Vagina (tissue), 2 donors: ENCODE results near the gene INS.

ENCODE experiments used
- POLR2AphosphoS5 ChIP-seq, 2 donors: sonication (generic); formaldehyde crosslinking; IDR thresholded peaks; one replicate each; pipeline ENCODE4 v1.9.0; 2017; ENCODE audit warnings: antibody characterized with exemption in 2 of 2, mild to moderate bottlenecking in 2 of 2, low read depth in 1 of 2; ENCODE audit not compliant: insufficient read depth in 1 of 2
- TF ChIP-seq, protein P1 (sequence below), 3 experiments: fragments of 450-650 bp in 2 of 3; fragments of 200-600 bp in 1 of 3; sonication (generic) in 1 of 3; IDR thresholded peaks; one replicate each; pipeline ENCODE4 v1.5.1; 2017 to 2019; ENCODE audit warnings: antibody characterized with exemption in 3 of 3, mild to moderate bottlenecking in 2 of 3, moderate library complexity in 2 of 3

DNA sequence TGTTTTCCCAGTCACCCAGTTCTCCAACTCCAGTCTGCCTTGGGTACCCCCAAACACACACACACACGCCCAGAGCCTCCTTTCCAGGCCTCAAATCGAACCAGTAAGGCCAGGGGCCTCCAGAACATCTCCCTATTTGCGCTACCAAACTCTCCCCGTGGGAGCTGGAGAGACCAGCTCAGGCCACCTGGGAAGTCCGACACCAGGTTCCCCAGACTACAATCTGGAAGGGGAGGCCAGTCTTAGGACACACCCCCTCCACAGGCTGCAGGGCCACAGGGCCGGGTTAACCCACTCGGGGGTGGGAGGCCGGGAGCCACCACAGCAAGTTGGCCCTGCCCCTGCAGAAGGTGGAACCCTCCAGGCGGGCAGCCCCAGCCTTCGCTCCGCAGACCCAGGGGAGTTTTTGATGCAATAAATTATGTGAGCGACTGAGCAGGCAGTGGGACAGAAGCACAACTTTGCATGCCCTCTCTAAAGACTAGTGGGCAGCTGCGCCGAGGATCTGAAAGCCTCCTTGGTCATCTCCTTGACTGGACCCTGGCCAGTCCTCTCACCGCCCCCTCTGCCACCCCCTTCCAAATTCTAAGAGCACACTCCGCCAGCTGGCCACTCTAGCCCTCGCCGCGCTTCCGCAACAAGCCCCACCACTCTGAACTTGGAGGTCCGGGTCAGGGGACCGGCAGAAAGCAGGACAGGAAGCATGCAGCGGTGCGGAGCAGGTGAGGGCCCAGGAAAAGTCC is 24.6 kb downstream of the INS start:
- TF ChIP-seq, protein P1, sequence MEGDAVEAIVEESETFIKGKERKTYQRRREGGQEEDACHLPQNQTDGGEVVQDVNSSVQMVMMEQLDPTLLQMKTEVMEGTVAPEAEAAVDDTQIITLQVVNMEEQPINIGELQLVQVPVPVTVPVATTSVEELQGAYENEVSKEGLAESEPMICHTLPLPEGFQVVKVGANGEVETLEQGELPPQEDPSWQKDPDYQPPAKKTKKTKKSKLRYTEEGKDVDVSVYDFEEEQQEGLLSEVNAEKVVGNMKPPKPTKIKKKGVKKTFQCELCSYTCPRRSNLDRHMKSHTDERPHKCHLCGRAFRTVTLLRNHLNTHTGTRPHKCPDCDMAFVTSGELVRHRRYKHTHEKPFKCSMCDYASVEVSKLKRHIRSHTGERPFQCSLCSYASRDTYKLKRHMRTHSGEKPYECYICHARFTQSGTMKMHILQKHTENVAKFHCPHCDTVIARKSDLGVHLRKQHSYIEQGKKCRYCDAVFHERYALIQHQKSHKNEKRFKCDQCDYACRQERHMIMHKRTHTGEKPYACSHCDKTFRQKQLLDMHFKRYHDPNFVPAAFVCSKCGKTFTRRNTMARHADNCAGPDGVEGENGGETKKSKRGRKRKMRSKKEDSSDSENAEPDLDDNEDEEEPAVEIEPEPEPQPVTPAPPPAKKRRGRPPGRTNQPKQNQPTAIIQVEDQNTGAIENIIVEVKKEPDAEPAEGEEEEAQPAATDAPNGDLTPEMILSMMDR (IDR thresholded peaks at IDR 0.05): no peak
- TF ChIP-seq POLR2AphosphoS5 (IDR thresholded peaks at IDR 0.05; ENCODE audit: insufficient read depth in 1 of 2, low read depth in 1 of 2): no peak
